ENCODE data around the gene RFT1. TPM values are rescaled to one million over a fixed set of nuclear protein-coding genes. Genes with fewer than 3 reads are reported as not detected.

Gene RFT1
- total and polyA plus RNA-seq, 2 of the 13 experiments (the other 11 are each of a cell fraction or from before 2014, with no cell fraction given): 23.2 to 37.0 TPM

- no peak for FAIRE-seq
- H3K4me3 ChIP-seq (replicated peaks in 1 of 3; ENCODE audit: insufficient read depth in 1 of 3, low read depth in 2 of 3, low read length in 3 of 3): no peak overlapping the region
- no peak for ATAC-seq
- TF ChIP-seq RBM39 (IDR thresholded peaks at IDR 0.05; ENCODE audit: low read depth, low read length, poor library complexity, severe bottlenecking) (no peak), ZNF547 (CRISPR knock-in tag; IDR thresholded peaks at IDR 0.05) (no peak), MBD4 (IDR thresholded peaks at IDR 0.05; ENCODE audit: borderline replicate concordance, low read length) (no peak), ATF3 (CRISPR knock-in tag; IDR thresholded peaks at IDR 0.05) (no peak), THAP7 (CRISPR knock-in tag; IDR thresholded peaks at IDR 0.05) (no peak), ZNF570 (CRISPR knock-in tag; IDR thresholded peaks at IDR 0.05; ENCODE audit: borderline replicate concordance) (no peak), ZNF841 (CRISPR knock-in tag; IDR thresholded peaks at IDR 0.05; ENCODE audit: borderline replicate concordance) (no peak), MLX (CRISPR knock-in tag; IDR thresholded peaks at IDR 0.05) (no peak), FOXK2 (IDR thresholded peaks at IDR 0.05) (no peak), ZNF678 (CRISPR knock-in tag; IDR thresholded peaks at IDR 0.05) (no peak), CSRNP2 (CRISPR knock-in tag; conservative IDR thresholded peaks at IDR 0.05; ENCODE audit: low read depth) (no peak), ZNF160 (CRISPR knock-in tag; IDR thresholded peaks at IDR 0.05) (no peak), ELF1 (CRISPR knock-in tag; IDR thresholded peaks at IDR 0.05) (no peak), ZNF629 (CRISPR knock-in tag; conservative IDR thresholded peaks at IDR 0.05) (no peak)
- no peaks in the 10 kb centered on the region for H3K79me2 ChIP-seq (ENCODE audit: insufficient read depth, low read length)
- no TSS peak for BruUV-seq (replicated peaks)
- no peaks in the 10 kb centered on the region for H3K9me3 ChIP-seq (ENCODE audit: low read length)
- no peaks in the 10 kb centered on the region for H3K27me3 ChIP-seq (ENCODE audit: control insufficient read depth in 1 of 2, insufficient read depth in 2 of 2, low read length in 2 of 2)
- ChIA-PET POLR2A (no interaction called here), CTCF (ENCODE audit: low intra/inter-chr PET ratio, low total read pairs) (interaction anchor here (7.2 kb wide), 1 partner anchor 87 kb away, joined by 81 read pairs; no protein-coding TSS in a partner anchor)
- in situ Hi-C loops (cut with HindIII; ENCODE audit: extremely low pct_ligation_motif_present, low pct_unique_long_range_greater_than_20kb): no loop called here
- intact Hi-C loops (cut with micrococcal nuclease; ENCODE audit: unreplicated experiment): no loop called here
- H2AFZ ChIP-seq (ENCODE audit: low read length): no peak overlapping the region
- WGBS (ENCODE audit: low lambda C conversion rate): 100% methylated on average over 1 of the region's 1 CpG
- H4K20me1 ChIP-seq (ENCODE audit: insufficient read depth, low read length): no peaks in the 10 kb centered on the region
- no peak overlapping the region for H3K27ac ChIP-seq (ENCODE audit: extremely low read length, insufficient read depth, low read length)
- no peak overlapping the region for H3K9ac ChIP-seq (ENCODE audit: insufficient read depth, low read depth, low read length)
- peaks cover 11% of the 10 kb centered on the region for H3K4me1 ChIP-seq (ENCODE audit: insufficient read depth, low read length)
- no peak for DNase-seq (ENCODE audit: low spot score)
- no peak overlapping the region for H3K4me2 ChIP-seq (ENCODE audit: low read depth, low read length)
- peaks cover 2 to 23% of the 10 kb centered on the region in 2 experiments; a peak in 4 of 5 replicates for H3K36me3 ChIP-seq (replicated peaks in 1 of 2; ENCODE audit: control insufficient read depth in 1 of 2, insufficient read depth in 2 of 2, low read length in 2 of 2)
Observed at GRCh38 chr3:53109190-53109589, 21.0 kb downstream of the RFT1 start.
